ENCODE measurements around the gene U2AF2.

The U2AF2 gene

GRCh38 chr19:55644191-55644833 is 10.5 kb upstream of the U2AF2 start:
- DNase-seq: no peak

DNA sequence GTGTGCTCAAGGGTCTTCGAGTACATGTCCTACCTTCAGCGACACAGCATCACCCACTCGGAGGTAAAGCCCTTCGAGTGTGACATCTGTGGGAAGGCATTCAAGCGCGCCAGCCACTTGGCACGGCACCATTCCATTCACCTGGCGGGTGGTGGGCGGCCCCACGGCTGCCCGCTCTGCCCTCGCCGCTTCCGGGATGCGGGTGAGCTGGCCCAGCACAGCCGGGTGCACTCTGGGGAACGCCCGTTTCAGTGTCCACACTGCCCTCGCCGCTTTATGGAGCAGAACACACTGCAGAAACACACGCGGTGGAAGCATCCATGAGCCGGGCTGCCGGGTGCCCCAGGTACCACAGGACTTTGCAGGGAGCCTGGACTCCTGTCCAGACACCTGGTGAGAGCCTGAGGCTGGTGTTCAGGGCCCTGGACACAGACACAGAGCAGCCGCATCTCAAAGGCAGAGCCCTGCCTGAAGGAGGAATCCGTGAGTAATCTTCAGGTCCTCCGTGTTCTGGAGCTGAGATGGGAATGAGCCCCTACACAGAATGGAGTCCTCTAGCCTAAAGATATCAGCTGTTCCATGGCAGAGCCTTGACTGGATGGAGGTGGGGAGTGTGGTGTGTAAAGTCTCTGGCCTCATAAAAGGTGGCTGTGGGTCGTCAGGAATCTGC is 9.9 kb upstream of the U2AF2 start:
- DNase-seq: no peak

- no peak for DNase-seq
These were observed 9.3 kb upstream of the U2AF2 start for GRCh38 chr19:55645512-55645881.

DNA sequence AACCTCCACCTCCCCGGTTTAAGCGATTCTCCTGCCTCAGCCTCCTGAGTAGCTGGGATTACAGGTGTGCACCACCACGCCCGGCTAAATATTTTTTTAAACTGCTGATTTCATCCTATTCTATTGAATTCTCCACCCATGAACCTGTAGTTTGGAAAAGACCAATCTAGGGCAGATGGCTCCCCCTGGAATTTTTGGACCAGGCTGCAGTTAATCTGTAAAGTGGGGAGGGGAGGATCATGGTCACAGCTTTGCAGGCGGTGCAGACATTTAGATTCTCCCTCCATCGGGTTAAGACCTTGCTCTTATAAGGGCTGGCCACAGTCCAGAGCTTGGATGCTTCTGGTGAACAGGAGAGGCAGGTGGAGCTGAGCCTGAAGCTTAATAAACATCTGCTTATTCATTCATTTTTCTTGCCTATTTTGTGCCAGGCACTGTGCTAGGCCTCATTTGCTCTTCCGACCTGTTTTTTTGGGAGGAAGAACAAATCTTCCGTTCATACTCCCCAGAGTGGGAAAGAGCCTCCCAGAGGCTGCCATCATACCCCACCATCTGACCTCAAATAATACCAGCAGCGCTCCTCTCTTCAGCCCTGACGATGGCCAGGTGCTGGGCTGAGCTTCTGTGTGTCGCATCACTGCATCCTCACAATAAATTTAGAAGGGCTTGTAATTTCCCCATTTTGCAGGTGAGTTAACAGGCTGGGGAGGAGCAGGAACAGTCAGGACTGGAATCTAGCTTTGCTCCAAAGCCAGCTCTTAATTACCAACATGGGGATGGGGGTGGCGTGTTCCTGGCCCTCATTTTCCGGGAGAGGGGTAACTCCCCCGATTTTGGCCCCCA is 7.7 kb upstream of the U2AF2 start:
- no peak for DNase-seq

GRCh38 chr19:55647732-55648584 is 6.9 kb upstream of the U2AF2 start, which contains the start of gene CCDC106:
TSS of gene CCDC106 (plus strand) at chr19:55648212. CDS start at chr19:55649047, 835 bp downstream.
- DNase-seq: peak; percentile 47

- DNase-seq: no peak
These were observed 6.1 kb upstream of the U2AF2 start for GRCh38 chr19:55648585-55649267.

DNA sequence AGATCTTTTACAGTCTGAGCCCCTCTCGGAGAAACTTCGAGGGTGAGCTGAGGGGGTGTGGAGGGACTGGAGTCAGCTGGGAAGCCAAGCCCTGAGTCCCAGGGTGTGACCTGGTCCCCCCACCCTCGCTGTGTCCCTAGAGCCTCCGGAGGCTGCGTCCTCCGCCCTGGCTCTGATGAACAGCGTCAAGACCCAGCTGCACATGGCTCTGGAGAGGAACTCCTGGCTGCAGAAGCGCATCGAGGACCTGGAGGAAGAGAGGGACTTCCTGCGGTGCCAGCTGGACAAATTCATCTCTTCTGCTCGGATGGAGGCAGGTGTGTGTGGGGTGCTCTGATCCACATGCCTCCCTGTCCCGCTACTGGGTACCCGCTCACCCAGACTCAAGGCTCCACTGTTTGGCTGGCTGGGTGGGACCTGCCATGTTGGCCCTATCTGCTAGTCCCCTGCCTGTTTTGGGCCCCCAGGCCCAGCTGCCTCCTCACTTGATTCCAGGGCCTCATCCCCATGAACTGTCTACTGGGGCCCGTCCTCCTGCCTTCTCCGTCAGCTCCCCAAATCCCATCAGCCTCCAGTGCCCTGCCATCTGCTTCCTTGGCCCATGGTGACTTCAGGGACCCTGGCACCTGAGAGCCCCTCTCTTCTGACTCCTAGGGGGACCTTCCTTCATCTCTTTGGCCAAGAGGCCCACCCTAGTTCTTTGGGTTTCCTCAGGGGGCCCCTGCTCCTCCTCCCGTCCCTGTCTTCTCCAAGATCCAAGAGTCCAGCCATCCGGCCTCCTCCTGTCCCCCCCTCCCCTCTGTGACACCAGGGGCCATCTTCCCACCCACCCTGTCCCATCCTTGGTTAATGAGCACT is 5.3 kb upstream of the U2AF2 start:
- no peak for DNase-seq

GRCh38 chr19:55650126-55650557 is 4.7 kb upstream of the U2AF2 start:
- DNase-seq: no peak

DNA sequence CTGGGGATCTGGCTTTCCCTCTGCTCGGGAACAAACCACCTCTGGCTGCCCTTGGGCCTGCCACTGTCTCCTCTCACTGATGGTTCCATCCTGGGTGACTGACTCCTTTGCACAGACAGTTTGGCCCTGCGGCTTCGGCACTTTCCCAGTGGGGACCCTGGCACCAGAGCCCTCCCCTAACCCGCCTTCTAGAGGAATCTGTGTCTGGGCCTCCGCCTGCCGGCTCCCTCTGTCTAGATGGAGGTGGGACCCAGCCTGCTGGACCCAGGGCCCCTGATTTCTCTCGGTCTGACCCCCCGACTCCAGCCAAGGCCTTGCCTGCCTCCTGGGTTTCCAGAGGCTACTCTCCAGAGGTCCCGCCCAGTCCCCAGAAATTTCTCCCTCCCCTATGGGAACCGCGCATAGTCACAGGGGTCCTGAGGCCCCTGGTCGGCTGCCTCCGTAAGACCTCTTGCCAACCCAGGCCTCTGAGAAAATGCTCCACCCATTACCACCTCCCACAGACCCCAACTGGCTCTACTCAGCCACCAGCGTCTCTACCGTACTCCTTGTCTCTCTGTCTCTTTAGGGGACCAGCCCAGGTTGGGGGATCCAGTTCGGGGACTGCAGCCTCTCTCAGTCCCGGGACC is 4.1 kb upstream of the U2AF2 start:
- DNase-seq: no peak

GRCh38 chr19:55651236-55651635 is 3.6 kb upstream of the U2AF2 start:
- no peak for DNase-seq

DNA sequence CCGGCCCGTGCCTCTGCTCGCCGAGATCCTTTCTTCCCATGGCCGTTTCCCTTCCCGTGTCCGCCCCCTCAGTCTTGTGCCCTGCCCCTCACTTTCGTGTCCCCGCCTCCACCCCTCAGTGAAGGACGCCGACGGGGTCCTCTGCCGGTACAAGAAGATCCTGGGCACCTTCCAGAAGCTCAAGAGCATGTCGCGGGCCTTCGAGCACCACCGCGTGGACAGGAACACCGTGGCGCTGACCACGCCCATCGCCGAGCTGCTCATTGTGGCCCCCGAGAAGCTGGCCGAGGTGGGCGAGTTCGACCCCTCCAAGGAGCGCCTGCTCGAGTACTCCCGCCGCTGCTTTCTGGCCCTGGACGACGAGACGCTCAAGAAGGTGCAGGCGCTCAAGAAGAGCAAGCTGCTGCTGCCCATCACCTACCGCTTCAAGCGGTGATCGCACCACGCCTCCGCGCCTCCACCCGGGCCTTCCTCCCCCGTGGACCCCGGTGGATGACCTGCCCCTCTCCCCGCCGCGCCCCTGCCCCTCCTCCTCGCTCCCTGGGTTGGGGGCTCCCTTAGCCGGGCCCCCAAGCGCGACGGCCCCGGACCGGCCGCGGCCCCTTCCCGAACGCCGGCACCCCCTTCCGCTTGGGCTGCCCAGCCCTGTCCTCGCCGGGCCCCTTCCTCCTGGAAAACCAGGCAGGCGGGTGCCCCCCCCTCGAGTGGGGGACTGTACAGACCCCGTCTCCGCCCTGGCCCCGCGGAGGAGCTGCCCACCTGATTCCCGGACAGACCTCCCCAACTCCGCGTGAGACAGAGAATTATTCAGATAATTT is 2.3 kb upstream of the U2AF2 start:
- DNase-seq: no peak

DNA sequence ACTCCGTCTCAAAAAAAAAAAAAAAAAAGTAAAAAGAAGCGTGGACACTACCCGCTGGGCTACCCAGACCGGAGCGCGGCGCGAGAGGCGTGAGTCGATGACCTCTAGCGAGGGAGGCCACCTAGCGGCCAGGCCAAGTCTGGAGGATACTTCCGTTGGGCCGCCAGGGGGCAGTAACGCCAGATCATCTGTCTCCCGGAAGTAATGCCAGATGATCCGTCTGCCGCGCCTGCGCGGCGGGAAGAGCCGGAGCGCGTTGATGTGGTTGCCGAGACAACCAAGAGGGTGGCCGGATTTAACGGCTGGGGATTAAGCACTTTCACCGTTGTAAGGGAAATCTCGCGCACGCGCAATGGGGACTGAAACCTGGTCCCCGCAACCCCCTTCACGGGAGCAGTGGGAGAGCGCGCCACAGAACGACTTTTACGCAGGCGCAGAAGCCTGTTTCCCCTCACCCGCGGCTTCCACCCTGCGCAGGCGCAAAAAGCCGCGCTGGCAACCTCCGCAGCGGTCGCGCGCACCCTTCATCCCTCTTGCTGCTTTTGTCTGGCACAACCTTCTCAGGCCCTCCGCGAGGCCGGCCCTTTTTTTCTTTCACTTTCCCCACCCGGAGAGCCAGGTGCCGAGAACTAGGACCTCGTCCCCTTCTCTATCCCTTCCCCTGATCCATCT is 1.0 kb upstream of the U2AF2 start:
- DNase-seq: peak; percentile 99

- peak; percentile 100 for DNase-seq
These were observed 440 bp upstream of the U2AF2 start for GRCh38 chr19:55654323-55654867.

DNA sequence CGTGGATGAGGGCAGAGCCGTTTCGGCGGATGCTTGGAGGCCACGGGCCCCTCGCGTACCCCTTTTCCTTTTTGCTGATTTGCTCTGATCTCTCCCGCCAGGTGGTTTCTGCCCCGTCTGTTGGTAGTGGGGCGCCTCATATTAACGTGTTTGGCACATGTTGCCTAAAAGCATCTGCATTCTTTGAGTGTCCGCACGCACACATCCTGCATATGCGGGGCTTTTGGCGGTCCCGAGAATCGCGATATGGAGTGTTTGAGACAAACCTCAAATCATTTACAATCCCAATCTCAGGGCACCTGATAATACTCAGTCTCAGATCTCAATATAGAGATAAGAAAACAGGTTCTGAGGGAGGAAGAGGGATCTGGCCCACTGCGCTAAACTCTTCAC is 809 bp downstream of the U2AF2 start:
- DNase-seq: no peak

GRCh38 chr19:55656552-55656951 is 1.7 kb downstream of the U2AF2 start:
- no peak for DNase-seq

DNA sequence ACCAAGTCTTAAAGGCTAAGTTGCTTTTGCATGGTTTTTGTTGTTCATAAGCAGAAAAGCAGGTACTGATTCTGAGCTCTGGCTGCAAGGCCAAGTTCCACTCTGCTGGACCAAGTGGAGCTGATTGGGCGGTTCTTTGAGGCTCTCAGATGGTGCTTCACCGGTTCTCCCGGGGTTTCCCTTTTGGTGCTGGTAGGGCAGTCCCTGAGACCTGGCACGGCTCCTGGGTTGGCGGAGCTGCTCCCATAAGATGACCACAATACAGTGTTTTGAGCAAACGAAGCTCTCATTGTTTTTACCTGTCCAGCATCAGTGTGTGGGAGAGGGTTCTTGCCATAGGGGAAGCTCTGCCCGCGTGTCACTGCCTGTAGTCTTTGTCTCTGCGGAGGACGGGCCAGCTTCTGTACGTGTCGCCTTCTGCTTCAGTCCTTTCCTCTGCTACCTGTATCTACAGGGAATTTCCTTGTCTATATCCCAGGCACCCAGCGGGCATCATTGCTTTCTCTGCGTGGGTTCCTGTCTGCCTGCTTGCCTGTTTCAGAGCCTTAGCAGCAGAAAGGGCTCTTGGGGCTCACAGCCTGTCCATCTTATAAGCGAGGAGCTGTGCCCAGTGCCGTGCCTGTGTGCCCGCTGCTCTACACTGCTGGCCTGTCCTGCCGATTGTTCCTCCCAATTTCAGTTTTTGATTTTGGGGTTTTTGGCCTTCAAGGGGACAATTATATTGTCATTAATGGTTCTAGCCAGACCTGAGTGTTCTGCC is 2.3 kb downstream of the U2AF2 start:
- peak; percentile 26 for DNase-seq

DNA sequence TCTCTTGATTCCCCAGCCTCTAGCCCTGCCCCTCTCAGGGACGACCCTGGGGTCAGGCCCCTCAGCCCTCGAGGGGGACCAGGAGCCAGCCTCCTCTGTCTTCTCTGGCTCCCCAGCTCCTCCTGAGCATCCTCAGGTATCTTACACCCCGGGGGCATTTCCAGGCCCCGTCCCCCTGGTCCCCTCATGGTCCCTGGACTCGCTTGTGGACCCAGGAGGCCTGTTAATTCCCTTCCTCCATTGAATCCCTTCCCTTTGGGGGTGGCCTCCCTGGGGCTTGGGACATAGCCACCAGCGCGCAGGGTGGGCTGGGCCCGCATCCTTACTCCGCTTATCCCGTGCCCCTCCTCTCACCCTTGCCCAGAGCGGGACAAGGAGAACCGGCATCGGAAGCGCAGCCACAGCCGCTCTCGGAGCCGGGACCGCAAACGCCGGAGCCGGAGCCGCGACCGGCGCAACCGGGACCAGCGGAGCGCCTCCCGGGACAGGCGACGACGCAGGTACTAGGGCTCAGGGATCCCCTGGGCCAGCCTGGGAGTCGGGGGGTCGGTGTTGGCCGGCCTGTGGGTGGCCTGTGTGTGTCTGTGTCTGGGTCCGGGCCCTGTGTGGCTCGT is 4.1 kb downstream of the U2AF2 start:
- no peak for DNase-seq

DNA sequence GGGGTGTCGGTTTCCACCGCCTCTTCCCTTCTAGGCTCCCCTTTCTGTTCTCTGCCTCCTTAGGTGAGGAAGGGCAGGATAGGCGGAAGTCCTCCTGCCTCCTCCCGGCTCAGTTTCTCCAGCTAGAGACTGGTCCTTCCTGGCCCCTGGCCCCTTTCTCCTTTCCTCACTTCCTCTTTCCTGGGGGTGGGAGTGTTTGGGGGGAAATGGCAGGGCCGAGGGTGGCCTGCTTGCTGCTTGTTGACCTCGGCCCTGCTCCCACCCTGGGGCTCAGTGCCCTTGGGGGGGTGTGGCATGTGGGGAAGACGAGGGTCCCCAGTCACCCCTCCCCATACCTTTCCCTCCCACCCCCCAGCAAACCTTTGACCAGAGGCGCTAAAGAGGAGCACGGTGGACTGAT is 5.0 kb downstream of the U2AF2 start:
- DNase-seq: no peak

Data from CD4-positive, alpha-beta T cell treated with Interleukin-10 for 1 hour (primary cell).